Mucosa of descending colon (tissue), 3 donors: Measurements from ENCODE around the gene SGPP2. TPM values are rescaled to one million over a fixed set of nuclear protein-coding genes. Genes with fewer than 3 reads are reported as not detected.
A peak's percentile ranks its signal among the peaks of the same experiment; 100 is the strongest.
"Not testable (repeated sequence)": the region's sequence is repeated elsewhere in the genome, so short reads cannot be mapped to it uniquely, and the experiment has no call there.

Experiments
- ATAC-seq: fragments of 200-7000 bp; cut with Tn5 transposase; one replicate; pipeline ENCODE4 v1.9.1; 2020; ENCODE audit warnings: mild to moderate bottlenecking, moderate library complexity
- DNase-seq, 3 donors: peaks; one replicate each; pipeline ENCODE4 v3.0.0-alpha.2; 2020
- H3K36me3 ChIP-seq: fragments of 200-600 bp; one replicate; pipeline ENCODE4 v1.8.0; 2021; ENCODE audit warnings: low read depth, mild to moderate bottlenecking
- H3K4me1 ChIP-seq: fragments of 200-600 bp; one replicate; pipeline ENCODE4 v1.8.0; 2021; ENCODE audit warnings: low read depth, mild to moderate bottlenecking
- H3K4me3 ChIP-seq: fragments of 200-600 bp; one replicate; pipeline ENCODE4 v1.8.0; 2021; ENCODE audit warnings: mild to moderate bottlenecking
- H3K9me3 ChIP-seq: fragments of 200-600 bp; one replicate; pipeline ENCODE4 v1.8.0; 2021; ENCODE audit warnings: mild to moderate bottlenecking
- intact Hi-C, 2 donors: fragments of 100-400 bp; cut with DNase I in 1 of 2; cut with micrococcal nuclease in 1 of 2; formaldehyde crosslinking; loops; one replicate each; pipeline versions ENCODE4 v1.11.0 to v1.11.1; 2022; cut with DNase I, micrococcal nuclease
- total RNA-seq, 3 donors: library from RNA; stranded (reverse); fragmentation: NEBNext Ultra II Directional in 2 of 3; extraction: Animal tissue kit (Norgen Biotek cat#: 25700) in 2 of 3; gene quantifications; one replicate each; pipeline versions ENCODE4 v1.2.1 to v1.2.4, GENCODE V29; 2021 to 2023
- TF ChIP-seq, protein P1 (sequence below): fragments of 200-600 bp; IDR thresholded peaks from one replicate; pipeline ENCODE4 v1.8.0; 2022; ENCODE audit warnings: antibody characterized with exemption, mild to moderate bottlenecking
- donor health status: DM: no; HTN: no; CAD: no; lungs with moderate emphysema.
- donor health status: DM: no; HTN: no; CAD: no.
- donor health status: DM: no; HTN: yes; CAD: no.

SGPP2 gene
- total RNA-seq, 3 donors from 2014 or later, result 31.3 to 101 (median 75.2) TPM

DNA sequence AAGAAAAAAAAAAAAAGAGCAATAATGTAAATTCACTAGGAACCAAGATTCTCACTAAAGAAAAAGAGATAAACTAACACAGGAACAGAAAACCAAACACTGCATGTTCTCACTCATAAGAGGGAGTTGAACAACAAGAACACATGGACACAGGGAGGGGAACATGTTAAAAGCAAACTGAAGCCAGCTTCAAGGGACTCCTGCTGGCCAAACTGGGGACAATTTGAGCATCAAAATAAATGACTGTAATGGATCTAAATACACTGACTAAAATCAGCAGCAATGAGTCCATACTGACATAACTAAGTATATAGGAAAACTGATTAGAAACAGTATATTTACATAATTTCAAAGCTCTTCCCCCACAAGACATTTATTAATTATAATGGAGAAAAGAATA, 158.6 kb downstream of the SGPP2 start:
- no peak for ATAC-seq
- Histone ChIP-seq H3K9me3 (no peaks in the 10 kb centered on the region), H3K36me3 (no peaks in the 10 kb centered on the region), H3K4me3 (no peak overlapping the region), H3K4me1 (no peaks in the 10 kb centered on the region)
- intact Hi-C loops, result no loop called here
- TF ChIP-seq, protein P1, sequence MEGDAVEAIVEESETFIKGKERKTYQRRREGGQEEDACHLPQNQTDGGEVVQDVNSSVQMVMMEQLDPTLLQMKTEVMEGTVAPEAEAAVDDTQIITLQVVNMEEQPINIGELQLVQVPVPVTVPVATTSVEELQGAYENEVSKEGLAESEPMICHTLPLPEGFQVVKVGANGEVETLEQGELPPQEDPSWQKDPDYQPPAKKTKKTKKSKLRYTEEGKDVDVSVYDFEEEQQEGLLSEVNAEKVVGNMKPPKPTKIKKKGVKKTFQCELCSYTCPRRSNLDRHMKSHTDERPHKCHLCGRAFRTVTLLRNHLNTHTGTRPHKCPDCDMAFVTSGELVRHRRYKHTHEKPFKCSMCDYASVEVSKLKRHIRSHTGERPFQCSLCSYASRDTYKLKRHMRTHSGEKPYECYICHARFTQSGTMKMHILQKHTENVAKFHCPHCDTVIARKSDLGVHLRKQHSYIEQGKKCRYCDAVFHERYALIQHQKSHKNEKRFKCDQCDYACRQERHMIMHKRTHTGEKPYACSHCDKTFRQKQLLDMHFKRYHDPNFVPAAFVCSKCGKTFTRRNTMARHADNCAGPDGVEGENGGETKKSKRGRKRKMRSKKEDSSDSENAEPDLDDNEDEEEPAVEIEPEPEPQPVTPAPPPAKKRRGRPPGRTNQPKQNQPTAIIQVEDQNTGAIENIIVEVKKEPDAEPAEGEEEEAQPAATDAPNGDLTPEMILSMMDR, result no peak
- no peak for DNase-seq

DNA sequence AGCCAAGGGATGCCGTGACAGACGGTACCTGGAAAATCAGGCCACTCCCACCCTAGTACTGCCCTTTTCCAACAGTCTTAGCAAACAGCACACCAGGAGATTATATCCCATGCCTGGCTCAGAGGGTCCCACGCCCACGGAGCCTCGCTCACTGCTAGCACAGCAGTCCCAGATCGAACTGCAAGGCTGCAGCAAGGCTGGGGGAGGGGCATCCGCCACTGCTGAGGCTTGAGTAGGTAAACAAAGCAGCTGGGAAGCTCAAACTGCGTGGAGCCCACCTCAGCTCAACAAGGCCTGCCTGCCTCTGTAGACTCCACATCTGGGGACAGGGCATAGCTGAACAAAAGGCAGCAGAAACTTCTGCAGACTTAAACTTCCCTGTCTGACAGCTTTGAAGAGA, 160.2 kb downstream of the SGPP2 start:
- H3K9me3 ChIP-seq, H3K36me3 ChIP-seq, DNase-seq, H3K4me3 ChIP-seq, ATAC-seq, intact Hi-C loops, H3K4me1 ChIP-seq: not testable (repeated sequence)

DNA sequence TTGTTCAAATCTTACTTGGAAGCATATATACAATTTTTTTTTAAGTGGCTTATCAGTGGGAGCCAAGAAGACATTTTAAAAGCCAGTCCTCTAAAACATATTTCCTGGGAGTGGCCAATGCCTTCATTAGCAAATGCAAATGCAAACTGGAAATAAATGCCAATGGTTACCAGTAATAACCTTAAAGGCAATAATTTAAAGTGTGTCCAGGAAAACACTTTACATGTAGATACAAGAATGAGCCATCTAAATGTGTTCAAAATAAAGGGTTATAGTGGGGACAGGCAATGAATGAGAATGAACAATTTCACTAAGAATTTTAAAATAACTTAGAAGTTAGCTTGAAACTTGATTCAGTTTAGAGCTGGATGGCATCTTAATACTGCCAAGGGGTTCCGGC, 167.3 kb downstream of the SGPP2 start:
- no peak overlapping the region for H3K4me3 ChIP-seq
- H3K36me3 ChIP-seq, result no peaks in the 10 kb centered on the region
- no peak for ATAC-seq
- intact Hi-C loops, result no loop called here
- no peak for DNase-seq
- TF ChIP-seq, protein P1, result no peak
- H3K4me1 ChIP-seq, result peaks cover 7% of the 10 kb centered on the region
- no peaks in the 10 kb centered on the region for H3K9me3 ChIP-seq

DNA sequence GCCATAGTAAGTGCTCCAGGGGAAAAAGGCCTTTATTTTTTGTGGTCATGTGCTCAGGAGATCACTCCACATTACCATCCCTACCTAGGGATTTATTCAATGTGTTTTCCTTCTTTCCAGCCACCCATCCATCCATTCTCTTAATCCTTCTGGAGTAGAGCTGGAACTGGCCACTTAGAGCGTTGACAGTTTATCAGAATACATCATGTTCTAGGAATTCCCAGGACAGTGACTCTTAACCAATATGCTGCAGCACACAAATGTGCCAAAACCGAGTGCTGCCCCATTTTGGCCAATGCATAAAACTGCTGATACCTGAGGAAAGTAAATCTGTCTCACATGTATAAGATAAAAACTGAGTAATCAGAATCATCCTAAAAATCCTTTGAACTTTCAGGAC, 167.8 kb downstream of the SGPP2 start:
- intact Hi-C loops, result no loop called here
- DNase-seq, result no peak
- no peaks in the 10 kb centered on the region for H3K36me3 ChIP-seq
- H3K9me3 ChIP-seq, result no peaks in the 10 kb centered on the region
- peaks cover 7% of the 10 kb centered on the region for H3K4me1 ChIP-seq
- no peak overlapping the region for H3K4me3 ChIP-seq
- TF ChIP-seq, protein P1, result no peak
- no peak for ATAC-seq

DNA sequence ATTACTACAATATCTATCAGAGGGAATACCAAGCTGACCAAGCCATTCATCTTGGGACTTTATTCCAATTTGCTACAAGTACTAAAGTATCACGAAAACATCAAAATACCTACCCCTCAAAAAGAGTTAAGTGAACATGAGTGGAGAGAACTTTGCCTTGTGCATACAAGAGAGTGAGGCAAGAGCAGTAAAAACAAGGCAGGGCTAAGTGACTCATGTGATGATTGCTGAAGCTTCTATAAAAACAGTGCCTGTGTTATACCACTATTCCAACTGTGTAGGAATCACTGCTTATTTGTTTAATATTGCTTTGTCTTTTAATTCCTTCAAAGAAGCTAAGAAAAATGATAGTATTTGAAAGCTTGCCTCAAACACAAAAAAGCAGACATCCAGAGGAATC, 170.3 kb downstream of the SGPP2 start:
- intact Hi-C loops, result no loop called here
- DNase-seq (peak in 1 of 3 donors; percentile 74), ATAC-seq (peak; percentile 100)
- TF ChIP-seq, protein P1, result no peak
- Histone ChIP-seq H3K36me3 (no peaks in the 10 kb centered on the region), H3K9me3 (no peaks in the 10 kb centered on the region), H3K4me1 (peaks cover 7% of the 10 kb centered on the region), H3K4me3 (no peak overlapping the region)

DNA sequence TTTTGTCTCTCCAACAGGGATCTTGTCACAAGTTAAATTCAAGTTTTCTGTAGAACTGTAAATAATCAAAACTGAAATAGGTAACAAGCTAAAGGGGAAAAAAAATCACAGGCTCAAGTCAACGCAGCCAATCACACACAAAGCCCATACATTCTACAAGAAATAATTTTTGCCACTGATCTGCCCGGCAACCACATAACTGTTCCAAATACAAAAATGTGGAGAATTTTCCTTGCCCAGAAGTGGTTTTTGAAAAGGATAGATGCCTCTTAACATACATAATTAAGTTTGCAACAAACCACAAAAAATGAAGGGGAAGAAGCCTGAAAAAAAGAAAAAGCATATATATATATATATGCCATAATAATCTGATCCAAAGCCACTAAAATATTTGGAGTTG, 171.2 kb downstream of the SGPP2 start:
- no peak for ATAC-seq
- DNase-seq, result no peak
- Histone ChIP-seq H3K9me3 (no peaks in the 10 kb centered on the region), H3K4me3 (no peak overlapping the region), H3K36me3 (no peaks in the 10 kb centered on the region), H3K4me1 (peaks cover 7% of the 10 kb centered on the region)
- intact Hi-C loops, result no loop called here
- TF ChIP-seq, protein P1, result no peak
